GM23338 (cell line): ENCODE measurements around the gene ZPBP2. TPM values are rescaled to one million over a fixed set of nuclear protein-coding genes. Genes with fewer than 3 reads are reported as not detected.

ENCODE experiments used
- ATAC-seq: fragments of 200-7000 bp; cut with Tn5 transposase; 3 replicates; pipeline ENCODE4 v1.9.1; 2020
- DNase-seq: peaks from one replicate; pipeline ENCODE4 v3.0.0-alpha.2; 2015; ENCODE audit warnings: low spot score
- H2AFZ ChIP-seq: fragments of 200-600 bp; sonication (generic); 2 replicates; pipeline ENCODE4 v1.8.0; 2016; ENCODE audit warnings: antibody characterized with exemption, mild to moderate bottlenecking, moderate library complexity
- H3F3A ChIP-seq: fragments of 200-600 bp; sonication (generic); replicated peaks from 2 replicates; pipeline ENCODE4 v1.8.0; 2017; ENCODE audit warnings: antibody characterized with exemption, mixed run types, low read depth
- H3K27ac ChIP-seq: fragments of 200-600 bp; sonication (generic); 2 replicates; pipeline ENCODE4 v1.6.1; 2016; ENCODE audit warnings: low read depth
- H3K27me3 ChIP-seq: fragments of 200-600 bp; sonication (generic); 2 replicates; pipeline ENCODE4 v1.8.0; 2016; ENCODE audit warnings: mild to moderate bottlenecking, mixed run types, moderate library complexity; ENCODE audit not compliant: insufficient read depth
- H3K36me3 ChIP-seq: fragments of 200-600 bp; sonication (generic); 2 replicates; pipeline ENCODE4 v1.8.0; 2016; ENCODE audit warnings: mild to moderate bottlenecking; ENCODE audit not compliant: insufficient read depth
- H3K4me1 ChIP-seq: fragments of 200-600 bp; sonication (generic); 2 replicates; pipeline ENCODE4 v1.8.0; 2016; ENCODE audit warnings: mild to moderate bottlenecking, moderate library complexity; ENCODE audit not compliant: insufficient read depth
- H3K4me2 ChIP-seq: fragments of 200-600 bp; sonication (generic); 2 replicates; pipeline ENCODE4 v1.7.1; 2017; ENCODE audit warnings: mixed run types
- H3K4me3 ChIP-seq: fragments of 200-600 bp; sonication (generic); 2 replicates; pipeline ENCODE4 v1.6.1; 2016; ENCODE audit warnings: mixed run types
- H3K79me2 ChIP-seq: fragments of 200-600 bp; sonication (generic); replicated peaks from 2 replicates; pipeline ENCODE4 v1.8.0; 2017; ENCODE audit warnings: mild to moderate bottlenecking; ENCODE audit not compliant: insufficient read depth
- H3K9me2 ChIP-seq: fragments of 200-600 bp; sonication (generic); 2 replicates; pipeline ENCODE4 v1.8.0; 2017; ENCODE audit not compliant: insufficient read depth
- H4K20me1 ChIP-seq: fragments of 200-600 bp; sonication (generic); replicated peaks from 2 replicates; pipeline ENCODE4 v1.8.0; 2017; ENCODE audit warnings: mild to moderate bottlenecking; ENCODE audit not compliant: insufficient read depth
- H3K27ac Mint-ChIP-seq: 2 replicates; pipeline ENCODE4 v1.8.0; 2020; ENCODE audit warnings: inconsistent platforms, mild to moderate bottlenecking, moderate library complexity, mixed read lengths
- H3K27me3 Mint-ChIP-seq: 3 replicates; pipeline ENCODE4 v1.8.0; 2022; ENCODE audit warnings: low read depth, mild to moderate bottlenecking, moderate library complexity, mixed read lengths, inconsistent platforms; ENCODE audit not compliant: insufficient read depth, poor library complexity
- H3K36me3 Mint-ChIP-seq: 3 replicates; pipeline ENCODE4 v1.8.0; 2021; ENCODE audit warnings: low read depth, mild to moderate bottlenecking, inconsistent platforms, moderate library complexity, mixed read lengths
- H3K4me1 Mint-ChIP-seq: 3 replicates; pipeline ENCODE4 v1.8.0; 2020; ENCODE audit warnings: mild to moderate bottlenecking, inconsistent platforms, mixed read lengths
- H3K4me3 Mint-ChIP-seq: 3 replicates; pipeline ENCODE4 v1.8.0; 2021; ENCODE audit warnings: moderate library complexity, mild to moderate bottlenecking, inconsistent platforms, mixed read lengths
- H3K9me3 Mint-ChIP-seq: 3 replicates; pipeline ENCODE4 v1.8.0; 2020; ENCODE audit warnings: moderate library complexity, mild to moderate bottlenecking, inconsistent platforms, mixed read lengths
- EZH2 ChIP-seq: fragments of 200-600 bp; sonication (generic); IDR thresholded peaks from one replicate; pipeline ENCODE4 v1.8.0; 2017; ENCODE audit warnings: antibody characterized with exemption, mild to moderate bottlenecking, low read depth; ENCODE audit not compliant: unreplicated experiment
- EZH2phosphoT487 ChIP-seq: fragments of 200-600 bp; sonication (generic); IDR thresholded peaks from one replicate; pipeline ENCODE4 v1.8.1; 2018; ENCODE audit warnings: antibody characterized with exemption; ENCODE audit not compliant: unreplicated experiment
- NANOG ChIP-seq: IDR thresholded peaks from 2 replicates; pipeline ENCODE4 v1.6.1; 2016; ENCODE audit warnings: antibody characterized with exemption, borderline replicate concordance
- POLR2AphosphoS5 ChIP-seq: IDR thresholded peaks from 2 replicates; pipeline ENCODE4 v1.6.1; 2016; ENCODE audit warnings: antibody characterized with exemption, low read depth
- STAT1 ChIP-seq: IDR thresholded peaks from one replicate; pipeline ENCODE4 v1.6.1; 2016; ENCODE audit warnings: antibody characterized with exemption; ENCODE audit not compliant: unreplicated experiment
- ZNF114 ChIP-seq: fragments of 250-450 bp; sonication (Bioruptor Pico); IDR thresholded peaks from 2 replicates; pipeline ENCODE4 v1.5.0; 2020; ENCODE audit warnings: mild to moderate bottlenecking, moderate library complexity
- ZNF331 ChIP-seq: fragments of 250-450 bp; sonication (Bioruptor Pico); IDR thresholded peaks from 2 replicates; pipeline ENCODE4 v1.5.0; 2020; ENCODE audit warnings: low read depth, mild to moderate bottlenecking, moderate library complexity
- polyA plus RNA-seq: library from polyadenylated mRNA; unstranded; fragments of >200 nt; fragmentation: Nextera tagmentation; extraction: Ambion mirVana; gene quantifications from 2 replicates; pipeline ENCODE4 v1.2.1, GENCODE V29; 2016
- total RNA-seq: library from RNA; depleted of rRNA; stranded (reverse); fragments of >200 nt; shearing (Covaris generic); gene quantifications from 2 replicates; pipeline ENCODE4 v1.2.3, GENCODE V29; 2014
- TF ChIP-seq, protein P1 (sequence below): IDR thresholded peaks from 2 replicates; pipeline ENCODE4 v1.6.1; 2016; ENCODE audit warnings: antibody characterized with exemption
- TF ChIP-seq, protein P2 (sequence below): IDR thresholded peaks from one replicate; pipeline ENCODE4 v1.6.1; 2018; ENCODE audit warnings: antibody characterized with exemption; ENCODE audit not compliant: unreplicated experiment

ZPBP2 gene
- total and polyA plus RNA-seq, 2 experiments from 2014 or later = not detected

DNA sequence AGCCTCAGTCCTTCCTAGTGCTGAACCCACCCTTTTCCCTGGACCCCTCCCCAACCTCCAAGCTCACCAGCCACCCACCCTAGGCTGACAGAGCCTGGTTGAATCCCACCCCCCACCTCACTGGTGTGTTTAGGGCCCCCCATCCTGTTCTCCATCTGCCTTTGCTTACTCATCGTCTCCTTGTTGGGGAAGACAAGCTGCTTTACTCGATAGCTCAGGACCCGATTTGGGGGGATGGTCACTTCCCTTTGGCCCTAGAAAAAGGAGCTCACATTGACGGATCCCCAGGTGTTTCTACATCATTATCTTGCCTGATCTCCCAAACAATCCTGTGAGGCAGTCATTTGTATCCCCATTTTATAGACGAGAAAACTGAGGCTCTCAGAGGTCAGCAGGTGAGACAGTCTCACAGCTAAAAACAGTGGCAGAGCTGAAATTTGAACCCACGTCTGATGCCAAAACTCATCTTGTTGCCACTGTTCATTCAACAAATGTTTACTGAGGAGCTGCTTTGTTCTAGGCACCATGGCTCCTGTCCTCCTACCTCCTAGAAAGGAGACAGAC, 40.9 kb downstream of the ZPBP2 start (continued):
- TF ChIP-seq EZH2 (no peak), ZNF331 (CRISPR knock-in tag) (no peak), STAT1 (no peak), NANOG (no peak), EZH2phosphoT487 (no peak)

DNA sequence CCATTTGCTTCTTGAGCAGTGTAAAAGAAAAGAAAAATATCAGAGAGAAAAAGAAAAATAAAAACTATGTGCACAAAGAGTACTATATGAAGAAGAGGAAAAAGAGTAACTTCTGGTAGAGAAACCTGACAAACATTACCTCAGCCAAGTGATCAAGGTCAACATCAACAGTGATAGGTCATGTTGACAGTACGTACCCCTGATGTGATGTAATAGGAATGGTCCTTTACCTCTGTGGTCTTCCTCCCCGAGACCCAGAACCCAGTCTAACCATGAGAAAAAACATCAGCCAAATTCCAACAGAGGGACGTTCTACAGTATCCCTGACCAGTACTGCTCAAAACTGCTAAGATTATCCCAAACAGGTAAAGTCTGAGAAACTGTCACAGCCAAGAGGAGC, 46.0 kb downstream of the ZPBP2 start:
- no peak overlapping the region for H3K27ac Mint-ChIP-seq

More for the DNA sequence above, 46.0 kb downstream of the ZPBP2 start:
- H3K4me1 ChIP-seq = no peaks in the 10 kb centered on the region
- H3K79me2 ChIP-seq = no peaks in the 10 kb centered on the region
- DNase-seq (no peak), ATAC-seq (no peak)
- no peaks in the 10 kb centered on the region for H3K4me1 Mint-ChIP-seq
- H3K27ac ChIP-seq = no peak overlapping the region
- H3K27me3 ChIP-seq = no peaks in the 10 kb centered on the region
- H3K9me2 ChIP-seq = no peaks in the 10 kb centered on the region
- H3K4me2 ChIP-seq = no peak overlapping the region
- TF ChIP-seq EZH2phosphoT487 = no peak
- no peak for TF ChIP-seq ZNF114 (CRISPR knock-in tag)
- no peak for TF ChIP-seq ZNF331 (CRISPR knock-in tag)
- TF ChIP-seq STAT1 = no peak
- TF ChIP-seq EZH2 = no peak
- no peak for TF ChIP-seq POLR2AphosphoS5
- TF ChIP-seq, protein P1, sequence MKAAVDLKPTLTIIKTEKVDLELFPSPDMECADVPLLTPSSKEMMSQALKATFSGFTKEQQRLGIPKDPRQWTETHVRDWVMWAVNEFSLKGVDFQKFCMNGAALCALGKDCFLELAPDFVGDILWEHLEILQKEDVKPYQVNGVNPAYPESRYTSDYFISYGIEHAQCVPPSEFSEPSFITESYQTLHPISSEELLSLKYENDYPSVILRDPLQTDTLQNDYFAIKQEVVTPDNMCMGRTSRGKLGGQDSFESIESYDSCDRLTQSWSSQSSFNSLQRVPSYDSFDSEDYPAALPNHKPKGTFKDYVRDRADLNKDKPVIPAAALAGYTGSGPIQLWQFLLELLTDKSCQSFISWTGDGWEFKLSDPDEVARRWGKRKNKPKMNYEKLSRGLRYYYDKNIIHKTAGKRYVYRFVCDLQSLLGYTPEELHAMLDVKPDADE = no peak
- TF ChIP-seq, protein P2, sequence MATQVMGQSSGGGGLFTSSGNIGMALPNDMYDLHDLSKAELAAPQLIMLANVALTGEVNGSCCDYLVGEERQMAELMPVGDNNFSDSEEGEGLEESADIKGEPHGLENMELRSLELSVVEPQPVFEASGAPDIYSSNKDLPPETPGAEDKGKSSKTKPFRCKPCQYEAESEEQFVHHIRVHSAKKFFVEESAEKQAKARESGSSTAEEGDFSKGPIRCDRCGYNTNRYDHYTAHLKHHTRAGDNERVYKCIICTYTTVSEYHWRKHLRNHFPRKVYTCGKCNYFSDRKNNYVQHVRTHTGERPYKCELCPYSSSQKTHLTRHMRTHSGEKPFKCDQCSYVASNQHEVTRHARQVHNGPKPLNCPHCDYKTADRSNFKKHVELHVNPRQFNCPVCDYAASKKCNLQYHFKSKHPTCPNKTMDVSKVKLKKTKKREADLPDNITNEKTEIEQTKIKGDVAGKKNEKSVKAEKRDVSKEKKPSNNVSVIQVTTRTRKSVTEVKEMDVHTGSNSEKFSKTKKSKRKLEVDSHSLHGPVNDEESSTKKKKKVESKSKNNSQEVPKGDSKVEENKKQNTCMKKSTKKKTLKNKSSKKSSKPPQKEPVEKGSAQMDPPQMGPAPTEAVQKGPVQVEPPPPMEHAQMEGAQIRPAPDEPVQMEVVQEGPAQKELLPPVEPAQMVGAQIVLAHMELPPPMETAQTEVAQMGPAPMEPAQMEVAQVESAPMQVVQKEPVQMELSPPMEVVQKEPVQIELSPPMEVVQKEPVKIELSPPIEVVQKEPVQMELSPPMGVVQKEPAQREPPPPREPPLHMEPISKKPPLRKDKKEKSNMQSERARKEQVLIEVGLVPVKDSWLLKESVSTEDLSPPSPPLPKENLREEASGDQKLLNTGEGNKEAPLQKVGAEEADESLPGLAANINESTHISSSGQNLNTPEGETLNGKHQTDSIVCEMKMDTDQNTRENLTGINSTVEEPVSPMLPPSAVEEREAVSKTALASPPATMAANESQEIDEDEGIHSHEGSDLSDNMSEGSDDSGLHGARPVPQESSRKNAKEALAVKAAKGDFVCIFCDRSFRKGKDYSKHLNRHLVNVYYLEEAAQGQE = no peak
- H3K36me3 ChIP-seq = no peaks in the 10 kb centered on the region; the same call in 1 of the 2 replicates
- H3K9me3 Mint-ChIP-seq = no peaks in the 10 kb centered on the region
- H3K27me3 Mint-ChIP-seq = peaks cover 3% of the 10 kb centered on the region
- H4K20me1 ChIP-seq = no peaks in the 10 kb centered on the region
- H3K4me3 ChIP-seq = no peak overlapping the region
- peaks cover under 1% of the 10 kb centered on the region; the same call in 2 of the 3 replicates for H3K36me3 Mint-ChIP-seq
- no peak overlapping the region for H2AFZ ChIP-seq
- H3K4me3 Mint-ChIP-seq = no peak overlapping the region
- no peaks in the 10 kb centered on the region for H3F3A ChIP-seq
